Psoas muscle (tissue), 8 donors: ENCODE measurements around the gene HM13. TPM values are rescaled to one million over a fixed set of nuclear protein-coding genes. Genes with fewer than 3 reads are reported as not detected.
"Not testable (repeated sequence)": the region's sequence is repeated elsewhere in the genome, so short reads cannot be mapped to it uniquely, and the experiment has no call there.

Experiments used
- ATAC-seq, 4 donors: fragments of 200-7000 bp; cut with Tn5 transposase; one replicate each; pipeline ENCODE4 v1.9.1; 2020; ENCODE audit warnings: moderate library complexity in 3 of 4, mild to moderate bottlenecking in 2 of 4
- DNase-seq, 2 donors: peaks; one replicate each; pipeline ENCODE4 v3.0.0-alpha.2; 2020
- H3K27ac ChIP-seq: fragments of 200-600 bp; one replicate; pipeline ENCODE4 v1.8.0; 2022
- H3K27me3 ChIP-seq, 3 donors: fragments of 200-600 bp in 1 of 3; one replicate each; pipeline versions ENCODE4 v1.6.1 to v1.8.0; 2013 to 2022; ENCODE audit warnings: low read length in 2 of 3, mild to moderate bottlenecking in 2 of 3, moderate library complexity in 1 of 3; ENCODE audit not compliant: insufficient read depth in 3 of 3
- H3K36me3 ChIP-seq, 2 donors: fragments of 200-600 bp in 1 of 2; one replicate each; pipeline versions ENCODE4 v1.6.1 to v1.8.0; 2013 to 2022; ENCODE audit warnings: low read depth in 1 of 2, mild to moderate bottlenecking in 1 of 2, moderate library complexity in 1 of 2; ENCODE audit not compliant: insufficient read depth in 1 of 2
- H3K4me1 ChIP-seq: fragments of 200-600 bp; one replicate; pipeline ENCODE4 v1.8.0; 2022
- H3K4me3 ChIP-seq: fragments of 200-600 bp; one replicate; pipeline ENCODE4 v1.8.0; 2022; ENCODE audit warnings: mild to moderate bottlenecking
- H3K9me3 ChIP-seq: fragments of 200-600 bp; one replicate; pipeline ENCODE4 v1.8.0; 2022
- WGBS, 3 donors: extraction: QIAGEN DNeasy Blood & Tissue Kit; methylation state at CpG; one replicate each; pipeline versions ENCODE4 v1.1.6 to v1.1.7; 2013; 5-methylcytosine and 5-hydroxymethylcytosine counted together
- intact Hi-C, 2 donors: fragments of 100-400 bp; cut with DNase I; formaldehyde crosslinking; loops; one replicate each; pipeline versions ENCODE4 v1.11.0 to v1.14.2; 2022
- polyA plus RNA-seq, 3 donors: library from polyadenylated mRNA; stranded (reverse); fragments of 200-250 nt; gene quantifications; one replicate each; pipeline ENCODE4 v1.2.3, GENCODE V29; 2013
- total RNA-seq, 4 donors: library from RNA; stranded (reverse); fragmentation: NEBNext Ultra II Directional in 2 of 4; extraction: Animal tissue kit (Norgen Biotek cat#: 25700) in 2 of 4; gene quantifications; one replicate each; pipeline versions ENCODE4 v1.2.1 to v1.2.4, GENCODE V29; 2021 to 2023
- TF ChIP-seq, protein P1 (sequence below): fragments of 200-600 bp; IDR thresholded peaks from one replicate; pipeline ENCODE4 v1.8.0; 2022; ENCODE audit warnings: antibody characterized with exemption
- donor health status: healthy with polysubstance abuse.
- donor health status: DM: no; HTN: no; CAD: no; lungs with moderate emphysema.
- donor health status: Bipolar disorder and iron deficiency.
- donor health status: healthy.
- donor health status: DM: yes; HTN: yes; CAD: no.
- donor health status: DM: no; HTN: no; CAD: no.
- donor health status: DM: no; HTN: no; CAD: no.
- donor health status: DM: yes; HTN: yes; CAD: no.

Gene HM13
- total and polyA plus RNA-seq, 7 donors = 32.4 to 112 (median 48.4) TPM

DNA sequence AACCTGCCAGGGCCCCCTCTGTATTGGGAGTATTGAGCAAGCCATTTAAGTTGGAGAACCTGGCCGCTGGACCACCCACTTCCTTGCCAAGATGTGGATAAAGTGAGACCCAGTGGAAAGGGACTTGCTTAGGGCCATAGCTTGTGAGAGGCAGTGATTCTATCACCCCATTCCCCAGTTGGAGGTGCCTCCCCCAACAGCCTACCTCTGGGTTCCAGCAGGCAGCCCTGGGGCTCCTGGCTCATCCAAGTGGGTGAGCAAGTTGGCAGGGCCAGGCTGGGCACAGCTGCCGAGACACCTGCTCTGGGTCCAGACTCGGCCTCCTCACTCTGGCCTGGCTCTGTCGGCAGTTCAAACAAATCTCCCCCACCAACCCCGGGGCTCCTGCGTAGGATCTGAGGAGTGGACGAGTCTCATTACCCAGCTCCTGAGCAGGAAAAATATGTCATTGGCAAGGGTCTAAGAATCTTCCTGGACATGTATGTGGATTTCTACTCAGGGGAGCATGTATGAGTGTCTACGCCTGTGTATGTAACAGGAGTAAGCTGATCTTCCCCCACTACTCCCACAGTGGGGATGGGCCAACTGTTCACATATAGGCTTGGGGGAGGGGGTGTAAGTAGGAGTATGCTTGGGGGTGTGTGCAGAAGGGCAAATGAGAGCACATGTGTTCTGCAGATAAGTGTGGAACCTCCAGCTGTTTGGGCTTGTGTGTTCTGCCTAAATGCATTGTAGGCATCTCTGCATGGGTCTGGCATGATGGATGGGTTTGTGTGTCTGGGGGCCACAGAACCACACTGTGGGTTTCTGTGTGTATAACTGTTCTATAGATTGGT, 92.8 kb downstream of the HM13 start:
- peaks cover 26% of the 10 kb centered on the region for H3K4me1 ChIP-seq
- H3K27me3 ChIP-seq = peaks cover 0 to 3% (median 2%) of the 10 kb centered on the region in 3 donors
- DNase-seq = peak in 1 of 2 donors; percentile 69
- H3K4me3 ChIP-seq = peak overlapping the region; percentile 80
- H3K9me3 ChIP-seq = no peaks in the 10 kb centered on the region
- WGBS, 3 donors = 24 to 37% (median 34%) methylated on average over 8 of the region's 8 CpGs
- H3K36me3 ChIP-seq = no peaks in the 10 kb centered on the region
- ATAC-seq = peak in 3 of 4 donors; percentile 20 to 26 (median 22)
- TF ChIP-seq, protein P1, sequence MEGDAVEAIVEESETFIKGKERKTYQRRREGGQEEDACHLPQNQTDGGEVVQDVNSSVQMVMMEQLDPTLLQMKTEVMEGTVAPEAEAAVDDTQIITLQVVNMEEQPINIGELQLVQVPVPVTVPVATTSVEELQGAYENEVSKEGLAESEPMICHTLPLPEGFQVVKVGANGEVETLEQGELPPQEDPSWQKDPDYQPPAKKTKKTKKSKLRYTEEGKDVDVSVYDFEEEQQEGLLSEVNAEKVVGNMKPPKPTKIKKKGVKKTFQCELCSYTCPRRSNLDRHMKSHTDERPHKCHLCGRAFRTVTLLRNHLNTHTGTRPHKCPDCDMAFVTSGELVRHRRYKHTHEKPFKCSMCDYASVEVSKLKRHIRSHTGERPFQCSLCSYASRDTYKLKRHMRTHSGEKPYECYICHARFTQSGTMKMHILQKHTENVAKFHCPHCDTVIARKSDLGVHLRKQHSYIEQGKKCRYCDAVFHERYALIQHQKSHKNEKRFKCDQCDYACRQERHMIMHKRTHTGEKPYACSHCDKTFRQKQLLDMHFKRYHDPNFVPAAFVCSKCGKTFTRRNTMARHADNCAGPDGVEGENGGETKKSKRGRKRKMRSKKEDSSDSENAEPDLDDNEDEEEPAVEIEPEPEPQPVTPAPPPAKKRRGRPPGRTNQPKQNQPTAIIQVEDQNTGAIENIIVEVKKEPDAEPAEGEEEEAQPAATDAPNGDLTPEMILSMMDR = no peak
- intact Hi-C loops = no loop called here
- peak overlapping the region; percentile 85 for H3K27ac ChIP-seq

DNA sequence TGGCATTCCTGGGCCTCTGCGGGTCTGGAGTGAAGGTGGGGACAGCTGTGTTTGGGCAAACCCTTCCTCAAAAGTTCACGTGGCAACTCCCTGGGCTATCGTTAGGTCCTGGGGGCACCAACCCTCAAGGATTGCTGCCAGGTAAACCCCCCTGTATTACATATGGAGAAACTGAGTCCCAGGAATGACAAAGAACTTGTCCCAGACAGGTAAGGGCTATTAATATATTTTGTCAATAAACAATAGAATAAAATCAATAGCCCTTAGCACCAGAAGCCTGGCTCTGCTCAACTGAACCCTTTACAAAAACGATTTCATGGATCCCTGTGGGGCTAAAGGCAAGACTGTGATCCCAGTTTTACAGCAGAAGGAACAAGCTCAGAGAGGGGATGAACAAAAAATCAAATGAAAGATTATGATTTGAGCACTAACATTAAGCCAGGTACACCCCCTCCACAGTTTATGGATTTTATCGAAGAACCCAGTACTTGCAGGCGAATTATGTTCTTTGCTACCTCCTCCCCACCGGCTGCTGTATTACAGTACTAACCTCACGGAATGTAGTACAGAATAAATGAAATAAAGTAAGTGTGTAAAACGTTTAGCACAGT, 93.5 kb downstream of the HM13 start:
- Histone ChIP-seq H3K4me3 (peak overlapping the region; percentile 80), H3K27me3 (peaks cover 0 to 3% (median 2%) of the 10 kb centered on the region in 3 donors), H3K36me3 (no peaks in the 10 kb centered on the region), H3K9me3 (no peaks in the 10 kb centered on the region), H3K27ac (peak overlapping the region; percentile 85), H3K4me1 (peaks cover 30% of the 10 kb centered on the region)
- ATAC-seq = no peak
- WGBS, 3 donors = 58 to 65% (median 58%) methylated on average over 9 of the region's 9 CpGs
- no peak for DNase-seq
- intact Hi-C loops = no loop called here
- TF ChIP-seq, protein P1 = no peak

DNA sequence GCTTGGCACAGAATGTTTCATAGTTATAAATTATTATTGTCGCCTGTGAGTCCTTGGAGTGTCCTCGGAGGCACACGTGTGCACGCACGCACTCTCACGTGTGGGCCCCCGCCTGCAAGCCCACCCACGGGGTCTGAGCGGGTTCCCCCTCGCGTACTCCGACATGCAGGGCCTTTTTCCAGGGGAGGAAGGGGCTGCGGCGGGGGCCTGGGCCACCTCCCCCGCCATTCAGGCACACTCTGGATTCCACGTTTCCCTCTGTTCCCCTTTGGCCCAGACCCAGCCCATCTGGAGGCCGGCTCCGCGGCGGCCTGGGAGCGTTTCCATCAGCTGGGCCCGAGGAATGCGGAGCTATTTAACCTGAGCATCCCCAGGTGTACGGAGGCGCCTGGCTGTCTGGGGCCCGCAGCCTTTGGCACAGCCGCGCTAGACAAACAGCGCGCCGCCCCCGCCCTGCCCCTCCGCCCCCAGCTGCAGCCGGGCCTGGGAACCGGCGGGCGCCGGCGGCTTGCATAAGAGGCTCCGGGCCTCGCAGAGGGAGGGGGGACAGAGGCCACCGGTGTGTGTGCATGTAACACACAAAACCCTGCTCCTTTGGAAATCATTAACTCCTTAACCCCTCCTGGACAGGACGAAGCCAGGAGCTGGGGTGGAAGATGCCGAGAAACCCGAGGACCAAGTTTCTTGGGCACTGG, 94.2 kb downstream of the HM13 start:
- Histone ChIP-seq H3K9me3 (no peaks in the 10 kb centered on the region), H3K4me3 (peak overlapping the region; percentile 80), H3K36me3 (no peaks in the 10 kb centered on the region), H3K4me1 (peaks cover 30% of the 10 kb centered on the region), H3K27ac (peak overlapping the region; percentile 85), H3K27me3 (peaks cover 0 to 3% (median 2%) of the 10 kb centered on the region in 3 donors)
- DNase-seq = peak; percentile 82 to 84
- TF ChIP-seq, protein P1 = no peak
- WGBS, 3 donors = 22 to 36% (median 28%) methylated on average over 43 to 45 of the region's 45 CpGs
- ATAC-seq = peak in 1 of 4 donors; percentile 11
- intact Hi-C loops = no loop called here

DNA sequence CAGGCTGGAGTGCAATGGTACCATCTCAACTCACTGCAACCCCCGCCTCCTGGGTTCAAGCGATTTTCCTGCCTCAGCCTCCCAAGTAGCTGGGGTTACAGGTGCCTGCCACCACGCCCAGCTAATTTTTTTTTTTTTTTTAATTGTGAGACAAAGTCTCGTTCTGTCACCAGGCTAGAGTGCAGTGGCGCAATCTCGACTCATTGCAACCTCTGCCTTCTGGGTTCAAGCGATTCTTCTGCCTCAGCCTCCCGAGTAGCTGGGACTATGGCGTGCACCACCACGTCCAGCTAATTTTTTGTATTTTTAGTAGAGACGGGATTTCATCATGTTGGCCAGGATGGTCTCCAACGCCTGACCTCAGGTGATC, 98.0 kb downstream of the HM13 start:
- DNase-seq, H3K27me3 ChIP-seq, ATAC-seq, H3K4me3 ChIP-seq, H3K36me3 ChIP-seq, H3K27ac ChIP-seq, H3K9me3 ChIP-seq: not testable (repeated sequence)
- peaks cover 14% of the 10 kb centered on the region for H3K4me1 ChIP-seq
- 87 to 90% (median 89%) methylated on average over 12 of the region's 12 CpGs for WGBS, 3 donors
- intact Hi-C loops = loop anchor here (1.0 to 2.0 kb wide), 2 partner anchors 47 to 54 kb away; no protein-coding TSS in a partner anchor

DNA sequence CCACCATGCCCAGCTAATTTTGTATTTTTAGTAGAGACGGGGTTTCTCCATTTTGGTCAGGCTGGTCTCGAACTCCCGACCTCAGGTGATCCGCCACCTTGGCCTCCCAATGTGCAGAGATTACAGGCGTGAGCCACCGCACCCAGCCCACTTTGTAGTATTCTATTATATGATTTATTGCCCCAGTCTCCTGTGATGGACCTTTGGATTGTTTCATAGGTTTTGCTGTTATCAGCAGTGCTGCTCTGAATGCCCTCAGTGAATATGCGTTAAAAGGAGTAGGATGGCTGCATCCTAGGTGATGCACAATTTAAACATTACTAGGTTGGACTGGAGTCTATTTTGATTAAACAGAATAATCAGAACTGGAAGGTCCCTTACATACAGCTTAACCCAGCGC, 101.2 kb downstream of the HM13 start:
- Histone ChIP-seq H3K27me3 (no peaks in the 10 kb centered on the region), H3K4me1 (peaks cover 4% of the 10 kb centered on the region), H3K36me3 (no peaks in the 10 kb centered on the region), H3K4me3 (no peak overlapping the region), H3K9me3 (no peaks in the 10 kb centered on the region), H3K27ac (no peak overlapping the region)
- ATAC-seq (no peak), DNase-seq (no peak)
- WGBS, 3 donors = 91 to 97% (median 94%) methylated on average over 8 of the region's 8 CpGs
- intact Hi-C loops = no loop called here
- TF ChIP-seq, protein P1 = no peak
